ENCODE data around the gene ST3GAL4. TPM values are rescaled to one million over a fixed set of nuclear protein-coding genes. Genes with fewer than 3 reads are reported as not detected.

ST3GAL4 gene
- total and polyA plus RNA-seq, 8 donors: 9.9 to 31.0 (median 15.7) TPM; not detected in 1

- Histone ChIP-seq H3K4me3 (no peak overlapping the region), H3K9me3 (no peaks in the 10 kb centered on the region), H3K27me3 (no peaks in the 10 kb centered on the region), H3K27ac (no peak overlapping the region), H3K36me3 (peaks cover 7 to 65% (median 55%) of the 10 kb centered on the region in 4 donors), H3K4me1 (peaks cover 4 to 34% (median 12%) of the 10 kb centered on the region in 4 donors)
- WGBS, 5 donors: 81 to 91% (median 88%) methylated on average over 6 of the region's 6 CpGs
- TF ChIP-seq CTCF (IDR thresholded peaks at IDR 0.05) (no peak), POLR2A (IDR thresholded peaks at IDR 0.05) (no peak), EP300 (IDR thresholded peaks at IDR 0.05) (no peak), POLR2AphosphoS5 (IDR thresholded peaks at IDR 0.05) (no peak)
- intact Hi-C loops (cut with DNase I; ENCODE audit: low total_unique reads): no loop called here
- no peak for DNase-seq
Observed at GRCh38 chr11:126334659-126335462, 20.6 kb upstream of the ST3GAL4 start.

GRCh38 chr11:126335463-126335760 is 20.1 kb upstream of the ST3GAL4 start:
- H3K4me1 ChIP-seq: peaks cover 9 to 40% (median 17%) of the 10 kb centered on the region in 4 donors
- no peaks in the 10 kb centered on the region for H3K9me3 ChIP-seq
- no peak for DNase-seq
- H3K36me3 ChIP-seq: peaks cover 7 to 68% (median 57%) of the 10 kb centered on the region in 4 donors
- no peaks in the 10 kb centered on the region for H3K27me3 ChIP-seq
- H3K4me3 ChIP-seq: no peak overlapping the region
- no peak overlapping the region for H3K27ac ChIP-seq
- TF ChIP-seq CTCF (IDR thresholded peaks at IDR 0.05) (no peak), POLR2A (IDR thresholded peaks at IDR 0.05) (no peak), EP300 (IDR thresholded peaks at IDR 0.05) (no peak), POLR2AphosphoS5 (IDR thresholded peaks at IDR 0.05) (no peak)
- intact Hi-C loops (cut with DNase I; ENCODE audit: low total_unique reads): no loop called here
- WGBS, 5 donors: 81 to 92% (median 86%) methylated on average over 5 of the region's 5 CpGs

- no peak overlapping the region for H3K27ac ChIP-seq
- 70 to 84% (median 78%) methylated on average over 8 of the region's 8 CpGs for whole genome bisulfite sequencing, 5 donors
- DNase-seq: no peak
Observed at GRCh38 chr11:126336138-126336541, 19.3 kb upstream of the ST3GAL4 start.

GRCh38 chr11:126336671-126337101 is 18.8 kb upstream of the ST3GAL4 start:
- Histone ChIP-seq H3K4me1 (peaks cover 14 to 51% (median 19%) of the 10 kb centered on the region in 4 donors), H3K27ac (no peak overlapping the region), H3K36me3 (peaks cover 7 to 72% (median 60%) of the 10 kb centered on the region in 4 donors), H3K4me3 (no peak overlapping the region), H3K27me3 (no peaks in the 10 kb centered on the region), H3K9me3 (no peaks in the 10 kb centered on the region)
- TF ChIP-seq EP300 (IDR thresholded peaks at IDR 0.05) (no peak), POLR2A (IDR thresholded peaks at IDR 0.05) (no peak), POLR2AphosphoS5 (IDR thresholded peaks at IDR 0.05) (no peak), CTCF (IDR thresholded peaks at IDR 0.05) (no peak)
- intact Hi-C loops (cut with DNase I; ENCODE audit: low total_unique reads): no loop called here
- 76 to 91% (median 81%) methylated on average over 5 to 9 of the region's 9 CpGs for WGBS, 5 donors
- no peak for DNase-seq

More at GRCh38 chr11:126336138-126336541, 19.3 kb upstream of the ST3GAL4 start:
- H3K9me3 ChIP-seq: no peaks in the 10 kb centered on the region
- no peaks in the 10 kb centered on the region for H3K27me3 ChIP-seq
- H3K4me1 ChIP-seq: peaks cover 14 to 47% (median 19%) of the 10 kb centered on the region in 4 donors
- intact Hi-C loops (cut with DNase I; ENCODE audit: low total_unique reads): no loop called here
- no peak for TF ChIP-seq EP300 (IDR thresholded peaks at IDR 0.05)
- no peak for TF ChIP-seq POLR2A (IDR thresholded peaks at IDR 0.05)
- TF ChIP-seq CTCF (IDR thresholded peaks at IDR 0.05): no peak
- TF ChIP-seq POLR2AphosphoS5 (IDR thresholded peaks at IDR 0.05): no peak
- no peak overlapping the region for H3K4me3 ChIP-seq
- H3K36me3 ChIP-seq: peaks cover 7 to 72% (median 60%) of the 10 kb centered on the region in 4 donors
